PFSK-1 (cell line): ENCODE measurements around the gene ESF1.

Experiments used
- FOXP2 ChIP-seq: optimal IDR thresholded peaks from 2 replicates; pipeline ENCODE3; 2011; ENCODE audit warnings: borderline replicate concordance, control low read depth, inconsistent platforms; ENCODE audit not compliant: insufficient read depth; ENCODE audit errors: extremely low read length, extremely low read depth
- POLR2AphosphoS5 ChIP-seq: IDR thresholded peaks from 2 replicates; pipeline ENCODE4 v1.6.1; 2012; ENCODE audit warnings: low read depth, mild to moderate bottlenecking, control low read depth, low read length, moderate library complexity
- SIN3A ChIP-seq: IDR thresholded peaks from 2 replicates; pipeline ENCODE4 v1.6.1; 2012; ENCODE audit warnings: mild to moderate bottlenecking, low read length, moderate library complexity, borderline replicate concordance; ENCODE audit not compliant: insufficient read depth
- TAF1 ChIP-seq: IDR thresholded peaks from 2 replicates; pipeline ENCODE4 v1.6.1; 2012; ENCODE audit warnings: low read length, control low read depth, borderline replicate concordance; ENCODE audit not compliant: insufficient read depth
- TF ChIP-seq, protein P1 (sequence below), 2 experiments: IDR thresholded peaks; 2 replicates each; pipeline versions ENCODE4 v1.6.1 to v1.8.0; 2011 to 2012; ENCODE audit warnings: low read depth in 2 of 2, low read length in 2 of 2, control low read depth in 1 of 2, inconsistent platforms in 1 of 2, mild to moderate bottlenecking in 1 of 2, moderate library complexity in 1 of 2; ENCODE audit not compliant: insufficient read depth in 1 of 2

DNA sequence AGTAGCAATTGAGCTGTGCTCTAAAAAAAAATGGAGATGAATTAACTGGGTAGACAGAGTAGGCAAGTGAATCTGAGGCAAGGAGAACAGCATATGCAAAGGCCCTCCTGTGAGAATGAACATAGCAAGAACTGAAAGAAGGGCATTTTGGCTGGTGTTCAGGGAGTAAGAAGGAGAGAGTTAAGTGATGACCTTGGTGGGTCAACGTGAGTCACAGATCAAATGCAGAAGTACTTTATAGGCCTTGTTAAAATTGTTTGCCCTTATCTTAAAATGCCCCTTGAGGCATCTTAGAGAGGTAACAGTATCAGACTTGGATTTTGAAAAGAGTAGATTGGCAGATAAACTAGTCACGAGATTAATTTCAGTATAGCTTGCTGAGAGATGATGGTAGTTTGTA, 24.7 kb upstream of the ESF1 start:
- TF ChIP-seq, protein P1, sequence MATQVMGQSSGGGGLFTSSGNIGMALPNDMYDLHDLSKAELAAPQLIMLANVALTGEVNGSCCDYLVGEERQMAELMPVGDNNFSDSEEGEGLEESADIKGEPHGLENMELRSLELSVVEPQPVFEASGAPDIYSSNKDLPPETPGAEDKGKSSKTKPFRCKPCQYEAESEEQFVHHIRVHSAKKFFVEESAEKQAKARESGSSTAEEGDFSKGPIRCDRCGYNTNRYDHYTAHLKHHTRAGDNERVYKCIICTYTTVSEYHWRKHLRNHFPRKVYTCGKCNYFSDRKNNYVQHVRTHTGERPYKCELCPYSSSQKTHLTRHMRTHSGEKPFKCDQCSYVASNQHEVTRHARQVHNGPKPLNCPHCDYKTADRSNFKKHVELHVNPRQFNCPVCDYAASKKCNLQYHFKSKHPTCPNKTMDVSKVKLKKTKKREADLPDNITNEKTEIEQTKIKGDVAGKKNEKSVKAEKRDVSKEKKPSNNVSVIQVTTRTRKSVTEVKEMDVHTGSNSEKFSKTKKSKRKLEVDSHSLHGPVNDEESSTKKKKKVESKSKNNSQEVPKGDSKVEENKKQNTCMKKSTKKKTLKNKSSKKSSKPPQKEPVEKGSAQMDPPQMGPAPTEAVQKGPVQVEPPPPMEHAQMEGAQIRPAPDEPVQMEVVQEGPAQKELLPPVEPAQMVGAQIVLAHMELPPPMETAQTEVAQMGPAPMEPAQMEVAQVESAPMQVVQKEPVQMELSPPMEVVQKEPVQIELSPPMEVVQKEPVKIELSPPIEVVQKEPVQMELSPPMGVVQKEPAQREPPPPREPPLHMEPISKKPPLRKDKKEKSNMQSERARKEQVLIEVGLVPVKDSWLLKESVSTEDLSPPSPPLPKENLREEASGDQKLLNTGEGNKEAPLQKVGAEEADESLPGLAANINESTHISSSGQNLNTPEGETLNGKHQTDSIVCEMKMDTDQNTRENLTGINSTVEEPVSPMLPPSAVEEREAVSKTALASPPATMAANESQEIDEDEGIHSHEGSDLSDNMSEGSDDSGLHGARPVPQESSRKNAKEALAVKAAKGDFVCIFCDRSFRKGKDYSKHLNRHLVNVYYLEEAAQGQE (IDR thresholded peaks at IDR 0.05; ENCODE audit: insufficient read depth in 1 of 2, low read depth in 2 of 2, low read length in 2 of 2), result no peak
- TF ChIP-seq FOXP2, result no peak
- no peak for TF ChIP-seq POLR2AphosphoS5
- no peak for TF ChIP-seq TAF1
- TF ChIP-seq SIN3A, result no peak
